Measurements from ENCODE around the gene MGAT3. TPM values are rescaled to one million over a fixed set of nuclear protein-coding genes. Genes with fewer than 3 reads are reported as not detected.

The MGAT3 gene
- total and polyA plus RNA-seq, 2 experiments from 2014 or later, result 7.0 to 20.0 TPM

DNA sequence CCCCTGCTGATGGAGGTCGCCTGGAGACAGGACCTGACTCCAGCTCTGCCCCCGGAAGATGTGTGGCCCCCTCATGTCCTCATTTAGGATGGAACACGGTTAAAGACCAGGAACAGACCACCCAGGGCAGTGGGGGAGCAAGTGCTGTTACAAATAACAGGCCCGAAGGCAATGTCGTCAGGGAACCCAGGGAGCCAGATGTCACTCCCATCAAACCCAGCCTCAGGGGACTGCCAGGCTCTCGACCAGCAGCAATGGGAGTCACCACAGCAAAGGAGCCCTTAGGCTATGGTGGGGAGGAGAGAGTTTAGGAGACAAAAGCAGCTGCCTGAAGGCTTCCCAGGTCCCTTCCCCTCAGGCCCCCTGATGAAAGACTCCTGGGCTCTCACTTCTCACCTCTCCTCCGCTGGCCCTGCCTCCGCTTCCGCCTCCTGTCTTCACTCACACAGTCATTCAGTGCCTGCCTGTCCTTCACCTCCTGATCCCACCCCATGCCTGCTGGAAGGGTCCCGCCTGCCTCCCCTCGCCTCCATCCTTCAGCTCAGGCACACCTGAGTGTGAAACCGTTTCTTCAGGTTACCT, 71.4 kb downstream of the MGAT3 start:
- Histone ChIP-seq H3K27ac (peak overlapping the region; percentile 73), H3K36me3 (replicated peaks; ENCODE audit: insufficient read depth, low read depth) (no peaks in the 10 kb centered on the region), H3K9me3 (ENCODE audit: low read depth) (no peaks in the 10 kb centered on the region), H3K9me2 (replicated peaks; ENCODE audit: insufficient read depth) (no peaks in the 10 kb centered on the region), H3K27me3 (no peaks in the 10 kb centered on the region), H3K4me2 (peak overlapping the region; percentile 69), H3K79me2 (peaks cover 58% of the 10 kb centered on the region), H3K4me1 (ENCODE audit: insufficient read depth) (peaks cover 35% of the 10 kb centered on the region), H4K20me1 (ENCODE audit: insufficient read depth, poor library complexity, severe bottlenecking) (peaks cover 57% of the 10 kb centered on the region), H2AFZ (no peak overlapping the region), H3K4me3 (no peak overlapping the region)
- TF ChIP-seq EZH2phosphoT487 (IDR thresholded peaks at IDR 0.05; ENCODE audit: low read depth, severe bottlenecking, unreplicated experiment), result no peak
- TF ChIP-seq, protein P1, sequence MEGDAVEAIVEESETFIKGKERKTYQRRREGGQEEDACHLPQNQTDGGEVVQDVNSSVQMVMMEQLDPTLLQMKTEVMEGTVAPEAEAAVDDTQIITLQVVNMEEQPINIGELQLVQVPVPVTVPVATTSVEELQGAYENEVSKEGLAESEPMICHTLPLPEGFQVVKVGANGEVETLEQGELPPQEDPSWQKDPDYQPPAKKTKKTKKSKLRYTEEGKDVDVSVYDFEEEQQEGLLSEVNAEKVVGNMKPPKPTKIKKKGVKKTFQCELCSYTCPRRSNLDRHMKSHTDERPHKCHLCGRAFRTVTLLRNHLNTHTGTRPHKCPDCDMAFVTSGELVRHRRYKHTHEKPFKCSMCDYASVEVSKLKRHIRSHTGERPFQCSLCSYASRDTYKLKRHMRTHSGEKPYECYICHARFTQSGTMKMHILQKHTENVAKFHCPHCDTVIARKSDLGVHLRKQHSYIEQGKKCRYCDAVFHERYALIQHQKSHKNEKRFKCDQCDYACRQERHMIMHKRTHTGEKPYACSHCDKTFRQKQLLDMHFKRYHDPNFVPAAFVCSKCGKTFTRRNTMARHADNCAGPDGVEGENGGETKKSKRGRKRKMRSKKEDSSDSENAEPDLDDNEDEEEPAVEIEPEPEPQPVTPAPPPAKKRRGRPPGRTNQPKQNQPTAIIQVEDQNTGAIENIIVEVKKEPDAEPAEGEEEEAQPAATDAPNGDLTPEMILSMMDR (IDR thresholded peaks at IDR 0.05; ENCODE audit: poor library complexity), result no peak
- no peak for TF ChIP-seq EZH2 (IDR thresholded peaks at IDR 0.05; ENCODE audit: borderline replicate concordance)
- no peak for DNase-seq (ENCODE audit: low spot score)
- WGBS (ENCODE audit: low lambda C conversion rate, missing lambda C conversion rate), result 73% methylated on average over 12 of the region's 12 CpGs

DNA sequence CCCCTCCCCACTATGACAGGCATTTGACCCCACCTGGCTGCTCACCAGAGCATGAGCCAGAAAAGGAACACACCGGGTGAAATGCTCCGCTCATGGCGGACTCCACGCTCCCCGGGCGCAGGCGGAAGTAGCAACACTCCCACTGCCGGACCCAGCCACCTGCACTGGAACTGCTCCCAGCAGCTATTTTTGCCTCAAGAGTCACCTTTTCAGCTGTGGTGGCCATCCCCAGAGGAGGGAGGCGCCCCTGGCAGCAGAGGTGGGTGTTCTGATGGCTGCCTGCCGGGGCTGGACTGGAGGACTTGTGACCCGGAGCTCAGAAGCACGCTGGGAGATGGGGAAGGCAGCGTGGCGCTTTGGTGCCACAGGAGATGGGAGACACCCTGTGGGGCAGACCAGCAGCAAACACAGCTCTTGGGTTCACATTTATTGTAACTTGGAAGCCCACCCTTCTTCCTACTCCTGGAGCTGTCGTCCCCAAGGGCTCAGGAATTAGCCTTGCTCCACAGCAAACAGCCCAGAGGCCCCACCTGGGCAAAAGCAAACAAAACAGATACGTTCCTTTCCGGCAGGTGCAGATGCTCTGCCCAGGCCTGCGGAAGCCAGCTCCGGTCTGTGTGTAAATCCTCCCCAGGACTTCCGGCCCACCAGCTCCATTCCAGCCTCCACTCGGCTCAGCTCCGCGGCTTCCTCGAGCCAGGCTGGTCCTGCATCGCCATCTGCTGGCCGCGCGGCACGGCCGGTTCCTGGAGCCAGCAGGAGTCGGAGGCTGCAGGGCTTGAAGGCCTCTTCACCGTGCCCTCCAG, 72.1 kb downstream of the MGAT3 start:
- no peak for TF ChIP-seq EZH2phosphoT487 (IDR thresholded peaks at IDR 0.05; ENCODE audit: low read depth, severe bottlenecking, unreplicated experiment)
- TF ChIP-seq, protein P1 (IDR thresholded peaks at IDR 0.05; ENCODE audit: poor library complexity), result peak; percentile 98
- TF ChIP-seq EZH2 (IDR thresholded peaks at IDR 0.05; ENCODE audit: borderline replicate concordance), result no peak
- no peaks in the 10 kb centered on the region for H3K27me3 ChIP-seq
- 42% methylated on average over 32 of the region's 32 CpGs for WGBS (ENCODE audit: low lambda C conversion rate, missing lambda C conversion rate)
- H3K79me2 ChIP-seq, result peaks cover 52% of the 10 kb centered on the region
- no peaks in the 10 kb centered on the region for H3K9me2 ChIP-seq (replicated peaks; ENCODE audit: insufficient read depth)
- peaks cover 50% of the 10 kb centered on the region for H4K20me1 ChIP-seq (ENCODE audit: insufficient read depth, poor library complexity, severe bottlenecking)
- H3K4me3 ChIP-seq, result no peak overlapping the region
- H3K9me3 ChIP-seq (ENCODE audit: low read depth), result no peaks in the 10 kb centered on the region
- peak overlapping the region; percentile 69 for H3K4me2 ChIP-seq
- DNase-seq (ENCODE audit: low spot score), result peak; percentile 96
- peaks cover 31% of the 10 kb centered on the region for H3K4me1 ChIP-seq (ENCODE audit: insufficient read depth)
- H3K36me3 ChIP-seq (replicated peaks; ENCODE audit: insufficient read depth, low read depth), result no peaks in the 10 kb centered on the region
- peak overlapping the region; percentile 73 for H3K27ac ChIP-seq
- H2AFZ ChIP-seq, result no peak overlapping the region

DNA sequence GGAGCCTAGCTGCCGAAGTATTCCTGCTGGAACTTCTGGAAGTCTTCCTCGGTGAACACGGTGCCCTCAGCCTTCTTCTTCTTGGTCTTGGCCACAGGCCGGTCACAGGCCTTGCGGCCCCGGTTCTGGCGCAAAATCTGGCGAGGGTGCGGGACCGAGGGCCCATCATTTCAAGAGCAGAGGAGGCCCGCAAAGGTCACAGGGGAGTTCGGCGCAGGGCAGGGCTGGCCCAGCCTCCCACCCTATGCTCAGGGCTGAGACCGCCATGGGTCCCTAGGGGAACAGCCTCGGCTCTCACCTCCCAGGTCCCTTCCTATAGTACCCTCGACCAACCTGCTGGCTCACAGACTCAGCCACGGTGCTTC, 72.7 kb downstream of the MGAT3 start:
- 75% methylated on average over 17 of the region's 17 CpGs for WGBS (ENCODE audit: low lambda C conversion rate, missing lambda C conversion rate)
- peaks cover 31% of the 10 kb centered on the region for H3K4me1 ChIP-seq (ENCODE audit: insufficient read depth)
- peak overlapping the region; percentile 57 for H3K4me2 ChIP-seq
- TF ChIP-seq EZH2 (IDR thresholded peaks at IDR 0.05; ENCODE audit: borderline replicate concordance), result no peak
- TF ChIP-seq EZH2phosphoT487 (IDR thresholded peaks at IDR 0.05; ENCODE audit: low read depth, severe bottlenecking, unreplicated experiment), result no peak
- TF ChIP-seq, protein P1 (IDR thresholded peaks at IDR 0.05; ENCODE audit: poor library complexity), result no peak
- H3K36me3 ChIP-seq (replicated peaks; ENCODE audit: insufficient read depth, low read depth), result no peaks in the 10 kb centered on the region
- H3K4me3 ChIP-seq, result no peak overlapping the region
- no peaks in the 10 kb centered on the region for H3K9me2 ChIP-seq (replicated peaks; ENCODE audit: insufficient read depth)
- DNase-seq (ENCODE audit: low spot score), result no peak
- H4K20me1 ChIP-seq (ENCODE audit: insufficient read depth, poor library complexity, severe bottlenecking), result peaks cover 44% of the 10 kb centered on the region
- no peaks in the 10 kb centered on the region for H3K27me3 ChIP-seq
- H2AFZ ChIP-seq, result no peak overlapping the region
- H3K27ac ChIP-seq, result peak overlapping the region; percentile 29
- no peaks in the 10 kb centered on the region for H3K9me3 ChIP-seq (ENCODE audit: low read depth)
- peaks cover 46% of the 10 kb centered on the region for H3K79me2 ChIP-seq
